Measurements from ENCODE around the gene SYNGAP1. TPM values are rescaled to one million over a fixed set of nuclear protein-coding genes. Genes with fewer than 3 reads are reported as not detected.

Gene SYNGAP1
- polyA plus RNA-seq, 1 donor (not counting 4 experiments of a cell fraction or from before 2014, with no cell fraction given), result 2.1 TPM

DNA sequence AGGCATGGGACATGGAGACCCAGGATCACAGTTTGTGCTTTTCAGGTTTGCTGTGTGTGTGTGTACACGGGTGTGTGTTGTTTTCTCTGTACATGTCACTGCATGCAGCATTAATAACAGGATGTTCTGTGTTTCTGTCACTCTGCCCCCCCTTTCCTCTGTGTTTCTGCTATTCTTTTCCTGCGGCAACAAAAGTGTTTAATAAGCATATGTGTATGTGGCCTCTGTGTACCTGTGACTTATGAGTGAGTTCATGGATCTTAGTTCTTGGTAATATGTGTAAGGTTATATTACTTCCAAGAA is 9.8 kb downstream of the SYNGAP1 start:
- TF ChIP-seq CTCF (optimal IDR thresholded peaks at IDR 0.05 in 1 of 3, IDR thresholded peaks at IDR 0.05 in 1 of 3, conservative IDR thresholded peaks at IDR 0.05 in 1 of 3; ENCODE audit: extremely low read depth in 1 of 3, insufficient read depth in 2 of 3, low read length in 3 of 3) (no peak), EZH2 (IDR thresholded peaks at IDR 0.05; ENCODE audit: low read length) (no peak)
- no peak overlapping the region for H3K4me3 ChIP-seq (ENCODE audit: control insufficient read depth in 2 of 3, extremely low read depth in 1 of 3, insufficient read depth in 2 of 3, low read depth in 1 of 3, low read length in 3 of 3)
- FAIRE-seq (no peak), DNase-seq (ENCODE audit: low read depth, low spot score) (no peak)
- H3K27ac ChIP-seq (ENCODE audit: control insufficient read depth, insufficient read depth, low read length), result peak overlapping the region; percentile 52
- no peaks in the 10 kb centered on the region for H3K36me3 ChIP-seq (ENCODE audit: control insufficient read depth in 2 of 2, extremely low read depth in 1 of 2, insufficient read depth in 2 of 2, low read length in 2 of 2)
- no peaks in the 10 kb centered on the region for H3K9me1 ChIP-seq (ENCODE audit: control insufficient read depth, extremely low read depth, insufficient read depth, low read length)
- H3K4me1 ChIP-seq (ENCODE audit: control insufficient read depth, extremely low read depth, insufficient read depth, low read length), result peaks cover 43% of the 10 kb centered on the region
- H3K9me3 ChIP-seq (ENCODE audit: control insufficient read depth, low read depth, low read length), result no peaks in the 10 kb centered on the region
- H3K79me2 ChIP-seq (ENCODE audit: control insufficient read depth, insufficient read depth, low read length), result peaks cover 6% of the 10 kb centered on the region
- no peak overlapping the region for H3K9ac ChIP-seq (ENCODE audit: control insufficient read depth, extremely low read depth, insufficient read depth, low read length)
- H3K27me3 ChIP-seq (ENCODE audit: control insufficient read depth, extremely low read depth, insufficient read depth, low read length), result no peaks in the 10 kb centered on the region
- no peak overlapping the region for H2AFZ ChIP-seq (ENCODE audit: control insufficient read depth, low read length)
- dilution Hi-C loops (cut with MboI; ENCODE audit: extremely low pct_ligation_motif_present, low sequenced_read_pairs), result no loop called here
- H4K20me1 ChIP-seq (ENCODE audit: control insufficient read depth, extremely low read depth, insufficient read depth, low read length), result no peaks in the 10 kb centered on the region
- peak overlapping the region; percentile 81 for H3K4me2 ChIP-seq (ENCODE audit: control insufficient read depth, extremely low read depth, insufficient read depth, low read depth, low read length)

DNA sequence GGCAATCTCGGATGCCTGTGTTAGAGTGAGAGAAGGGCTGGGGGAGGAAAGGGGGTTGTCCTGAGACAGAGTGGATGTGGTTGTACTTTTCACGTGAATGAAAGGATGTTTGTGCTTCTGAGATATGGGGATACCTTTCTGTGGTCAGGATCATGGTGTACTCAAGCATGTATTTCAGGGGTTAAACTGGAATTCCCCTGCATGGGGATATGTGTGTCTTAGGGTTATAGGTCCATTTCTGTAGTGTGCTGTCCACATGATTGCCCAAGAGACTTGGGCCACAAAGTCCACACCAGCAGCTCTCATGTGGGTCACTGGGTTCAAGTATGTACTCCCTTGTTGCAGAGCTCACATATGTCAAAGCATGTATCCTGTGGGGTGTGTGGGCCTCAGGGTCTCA is 10.5 kb downstream of the SYNGAP1 start:
- peaks cover 38% of the 10 kb centered on the region for H3K4me1 ChIP-seq (ENCODE audit: control insufficient read depth, extremely low read depth, insufficient read depth, low read length)
- H3K4me2 ChIP-seq (ENCODE audit: control insufficient read depth, extremely low read depth, insufficient read depth, low read depth, low read length), result no peak overlapping the region
- no peaks in the 10 kb centered on the region for H3K36me3 ChIP-seq (ENCODE audit: control insufficient read depth in 2 of 2, extremely low read depth in 1 of 2, insufficient read depth in 2 of 2, low read length in 2 of 2)
- no peaks in the 10 kb centered on the region for H3K27me3 ChIP-seq (ENCODE audit: control insufficient read depth, extremely low read depth, insufficient read depth, low read length)
- TF ChIP-seq EZH2 (IDR thresholded peaks at IDR 0.05; ENCODE audit: low read length) (no peak), CTCF (optimal IDR thresholded peaks at IDR 0.05 in 1 of 3, IDR thresholded peaks at IDR 0.05 in 1 of 3, conservative IDR thresholded peaks at IDR 0.05 in 1 of 3; ENCODE audit: extremely low read depth in 1 of 3, insufficient read depth in 2 of 3, low read length in 3 of 3) (no peak)
- H3K9me1 ChIP-seq (ENCODE audit: control insufficient read depth, extremely low read depth, insufficient read depth, low read length), result no peaks in the 10 kb centered on the region
- H3K79me2 ChIP-seq (ENCODE audit: control insufficient read depth, insufficient read depth, low read length), result peaks cover 6% of the 10 kb centered on the region
- no peak for DNase-seq (ENCODE audit: low read depth, low spot score)
- no peak overlapping the region for H3K4me3 ChIP-seq (ENCODE audit: control insufficient read depth in 2 of 3, extremely low read depth in 1 of 3, insufficient read depth in 2 of 3, low read depth in 1 of 3, low read length in 3 of 3)
- no peak for FAIRE-seq
- no peaks in the 10 kb centered on the region for H4K20me1 ChIP-seq (ENCODE audit: control insufficient read depth, extremely low read depth, insufficient read depth, low read length)
- no peak overlapping the region for H3K27ac ChIP-seq (ENCODE audit: control insufficient read depth, insufficient read depth, low read length)
- dilution Hi-C loops (cut with MboI; ENCODE audit: extremely low pct_ligation_motif_present, low sequenced_read_pairs), result no loop called here
- H2AFZ ChIP-seq (ENCODE audit: control insufficient read depth, low read length), result no peak overlapping the region
- H3K9ac ChIP-seq (ENCODE audit: control insufficient read depth, extremely low read depth, insufficient read depth, low read length), result no peak overlapping the region
- no peaks in the 10 kb centered on the region for H3K9me3 ChIP-seq (ENCODE audit: control insufficient read depth, low read depth, low read length)
